TTC549 (cell line): ENCODE measurements around the gene CUEDC1.
"Not testable (repeated sequence)": the region's sequence is repeated elsewhere in the genome, so short reads cannot be mapped to it uniquely, and the experiment has no call there.

ENCODE experiments used
- FAIRE-seq: peaks from 2 replicates; lab custom pipeline; 2012; peaks lifted over from hg19 to GRCh38; lab: Jason Lieb, UNC

CUEDC1 gene

GRCh38 chr17:57938061-57938502, 17.1 kb downstream of the CUEDC1 start:
- no peak for FAIRE-seq

- no peak for FAIRE-seq
Measured at GRCh38 chr17:57937492-57937891, 17.7 kb downstream of the CUEDC1 start.

- FAIRE-seq, result no peak
Measured at GRCh38 chr17:57935833-57936807, 19.1 kb downstream of the CUEDC1 start.

GRCh38 chr17:57931488-57932137, 23.6 kb downstream of the CUEDC1 start:
- FAIRE-seq, result no peak

GRCh38 chr17:57930239-57930638, 25.0 kb downstream of the CUEDC1 start:
- no peak for FAIRE-seq

- no peak for FAIRE-seq
Measured at GRCh38 chr17:57929386-57929785, 25.8 kb downstream of the CUEDC1 start.

- FAIRE-seq, result no peak
Measured at GRCh38 chr17:57928928-57929327, 26.3 kb downstream of the CUEDC1 start.

GRCh38 chr17:57927048-57927723, 28.0 kb downstream of the CUEDC1 start:
- no peak for FAIRE-seq

- no peak for FAIRE-seq
Measured at GRCh38 chr17:57926723-57927047, 28.5 kb downstream of the CUEDC1 start.

GRCh38 chr17:57925361-57925990, 29.7 kb downstream of the CUEDC1 start:
- FAIRE-seq, result no peak

- FAIRE-seq, result no peak
Measured at GRCh38 chr17:57924677-57925076, 30.5 kb downstream of the CUEDC1 start.

- FAIRE-seq, result no peak
Measured at GRCh38 chr17:57923182-57923872, 31.9 kb downstream of the CUEDC1 start.

- not testable (repeated sequence) for FAIRE-seq
Measured at GRCh38 chr17:57922745-57923144, 32.5 kb downstream of the CUEDC1 start.

GRCh38 chr17:57920916-57921703, 34.1 kb downstream of the CUEDC1 start:
- no peak for FAIRE-seq

- no peak for FAIRE-seq
Measured at GRCh38 chr17:57919918-57920317, 35.3 kb downstream of the CUEDC1 start.

GRCh38 chr17:57918017-57918895, 37.0 kb downstream of the CUEDC1 start:
- FAIRE-seq, result no peak

GRCh38 chr17:57916925-57917858, 38.0 kb downstream of the CUEDC1 start:
- no peak for FAIRE-seq

- FAIRE-seq, result no peak
Measured at GRCh38 chr17:57915985-57916757, 39.0 kb downstream of the CUEDC1 start.
